OCI-LY1 (cell line): Measurements from ENCODE around the gene CAB39.

Experiments
- EZH2 ChIP-seq: fragments of 200-600 bp; sonication (generic), shearing (Covaris generic); IDR thresholded peaks from 2 replicates; pipeline ENCODE4 v1.8.0; 2017; ENCODE audit warnings: borderline replicate concordance, mixed run types, mild to moderate bottlenecking, antibody characterized with exemption, low read length, moderate library complexity, mixed read lengths
- TF ChIP-seq, protein P1 (sequence below): fragments of 200-600 bp; sonication (generic), shearing (Covaris generic); IDR thresholded peaks from 2 replicates; pipeline ENCODE4 v1.5.1; 2017; ENCODE audit warnings: mild to moderate bottlenecking, antibody characterized with exemption, low read length, moderate library complexity, mixed read lengths

DNA sequence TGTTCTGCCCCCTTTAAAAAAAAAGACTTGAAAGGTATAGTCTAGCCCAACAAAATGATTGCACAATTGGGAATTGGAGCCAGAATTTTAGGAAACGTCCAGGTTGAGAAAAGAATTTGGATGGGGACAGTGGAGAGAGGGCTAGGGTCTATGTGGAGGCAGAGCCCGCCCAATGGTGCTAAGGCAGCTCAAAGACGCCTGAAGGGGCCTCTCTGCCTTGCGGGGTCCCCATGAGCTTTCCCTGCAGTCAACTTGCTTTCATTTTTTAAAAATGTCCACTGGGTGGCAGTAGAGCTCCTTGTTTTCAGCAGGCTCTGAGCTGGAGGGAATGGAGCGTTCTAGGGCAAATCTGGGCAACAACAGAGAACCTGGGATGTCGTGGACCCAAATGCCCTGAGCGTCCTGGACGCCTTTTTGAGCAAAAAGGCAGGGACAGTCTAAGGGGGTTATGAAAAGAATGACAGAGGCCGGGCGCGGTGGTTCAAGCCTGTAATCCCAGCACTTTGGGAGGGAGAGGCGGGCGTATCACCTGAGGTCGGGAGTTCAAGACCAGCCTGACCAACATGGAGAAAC is 111.8 kb downstream of the CAB39 start:
- no peak for TF ChIP-seq EZH2
- TF ChIP-seq, protein P1, sequence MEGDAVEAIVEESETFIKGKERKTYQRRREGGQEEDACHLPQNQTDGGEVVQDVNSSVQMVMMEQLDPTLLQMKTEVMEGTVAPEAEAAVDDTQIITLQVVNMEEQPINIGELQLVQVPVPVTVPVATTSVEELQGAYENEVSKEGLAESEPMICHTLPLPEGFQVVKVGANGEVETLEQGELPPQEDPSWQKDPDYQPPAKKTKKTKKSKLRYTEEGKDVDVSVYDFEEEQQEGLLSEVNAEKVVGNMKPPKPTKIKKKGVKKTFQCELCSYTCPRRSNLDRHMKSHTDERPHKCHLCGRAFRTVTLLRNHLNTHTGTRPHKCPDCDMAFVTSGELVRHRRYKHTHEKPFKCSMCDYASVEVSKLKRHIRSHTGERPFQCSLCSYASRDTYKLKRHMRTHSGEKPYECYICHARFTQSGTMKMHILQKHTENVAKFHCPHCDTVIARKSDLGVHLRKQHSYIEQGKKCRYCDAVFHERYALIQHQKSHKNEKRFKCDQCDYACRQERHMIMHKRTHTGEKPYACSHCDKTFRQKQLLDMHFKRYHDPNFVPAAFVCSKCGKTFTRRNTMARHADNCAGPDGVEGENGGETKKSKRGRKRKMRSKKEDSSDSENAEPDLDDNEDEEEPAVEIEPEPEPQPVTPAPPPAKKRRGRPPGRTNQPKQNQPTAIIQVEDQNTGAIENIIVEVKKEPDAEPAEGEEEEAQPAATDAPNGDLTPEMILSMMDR: peak; percentile 71
